Eye (tissue), 1 donor: Measurements from ENCODE around the gene FAHD2B.
A peak's percentile ranks its signal among the peaks of the same experiment; 100 is the strongest.
"Not testable (repeated sequence)": the region's sequence is repeated elsewhere in the genome, so short reads cannot be mapped to it uniquely, and the experiment has no call there.

Source experiments
- DNase-seq: peaks from one replicate; pipeline ENCODE4 v3.0.0-alpha.2; 2015

The FAHD2B gene

DNA sequence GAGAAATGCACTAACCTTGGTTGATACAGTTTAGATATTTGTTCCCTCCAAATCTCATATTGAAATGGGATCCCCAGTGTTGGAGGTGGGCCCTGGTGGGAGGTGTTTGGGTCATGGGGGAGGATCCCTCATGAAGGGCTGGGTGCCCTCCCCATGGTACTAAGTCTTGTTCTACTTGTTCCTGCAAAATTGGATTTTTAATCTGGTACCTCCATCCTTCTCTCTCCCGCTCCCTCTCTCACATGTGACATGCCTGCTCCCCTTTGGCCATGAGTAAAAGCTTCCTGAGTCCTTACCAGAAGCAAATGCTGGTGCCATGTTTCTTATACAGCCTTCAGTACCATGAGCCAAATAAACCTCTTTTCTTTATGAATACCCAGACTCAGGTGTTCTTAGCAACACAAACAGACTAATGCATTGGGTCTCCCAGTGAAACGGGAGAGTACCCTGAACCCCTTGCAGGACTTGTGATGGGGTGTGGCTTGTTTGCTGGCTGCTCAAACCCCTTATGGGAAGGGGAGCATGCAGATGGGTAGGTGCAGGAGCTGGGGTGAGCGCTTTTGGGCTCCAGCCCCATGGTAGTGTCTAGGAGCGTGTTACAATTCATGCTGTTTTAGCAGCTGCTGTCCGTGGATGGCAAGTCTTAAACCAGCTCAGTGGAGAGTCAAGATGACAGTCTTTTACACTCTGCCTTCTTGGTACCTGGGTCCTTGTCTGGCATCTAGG lies 27.2 kb downstream of the FAHD2B start:
- DNase-seq: no peak

- DNase-seq: not testable (repeated sequence)
Measured at GRCh38 chr2:97066030-97066429, 28.7 kb downstream of the FAHD2B start.

DNA sequence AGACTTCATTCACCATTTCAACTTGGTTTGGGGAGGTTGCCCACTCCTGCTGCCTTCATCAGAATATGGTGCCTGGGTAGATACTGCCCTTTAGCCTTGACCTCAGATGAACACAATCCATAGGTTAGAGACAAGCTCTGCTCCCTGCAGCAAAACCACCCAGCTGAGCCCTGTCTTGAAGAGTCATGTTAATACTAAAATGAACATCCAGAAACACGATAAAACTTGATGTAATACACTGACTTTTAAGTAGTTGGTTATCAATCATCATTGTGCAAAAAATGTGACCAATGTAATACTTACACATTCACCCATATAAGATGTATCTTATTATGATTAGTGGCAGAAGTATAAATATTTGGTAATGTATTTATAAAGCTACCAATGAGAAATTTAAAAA lies 32.7 kb downstream of the FAHD2B start:
- DNase-seq: not testable (repeated sequence)

GRCh38 chr2:97059782-97060181 lies 34.9 kb downstream of the FAHD2B start:
- DNase-seq: not testable (repeated sequence)

- DNase-seq: not testable (repeated sequence)
Measured at GRCh38 chr2:97056150-97056549, 38.5 kb downstream of the FAHD2B start.

GRCh38 chr2:97050032-97050431 lies 44.6 kb downstream of the FAHD2B start:
- DNase-seq: not testable (repeated sequence)

DNA sequence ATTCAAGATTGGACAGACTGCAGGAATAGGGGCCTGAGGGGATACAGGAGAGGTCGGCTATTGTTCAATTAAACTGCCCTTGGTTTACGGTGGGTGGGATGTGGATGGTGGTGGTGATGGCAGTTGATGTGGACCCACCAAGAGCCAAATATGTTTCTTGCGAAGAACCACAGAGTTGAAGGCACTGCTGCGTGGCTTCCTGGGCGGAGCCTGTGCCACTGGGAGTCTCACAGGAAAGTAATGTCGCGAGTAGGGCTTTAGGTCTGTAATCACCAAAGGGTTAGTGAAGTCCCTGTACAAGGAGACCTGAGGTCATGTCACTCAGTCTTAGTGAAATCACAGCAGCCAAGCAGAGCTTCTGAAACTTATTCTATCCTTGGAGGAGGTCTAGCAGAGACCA lies 46.2 kb downstream of the FAHD2B start:
- DNase-seq: not testable (repeated sequence)

DNA sequence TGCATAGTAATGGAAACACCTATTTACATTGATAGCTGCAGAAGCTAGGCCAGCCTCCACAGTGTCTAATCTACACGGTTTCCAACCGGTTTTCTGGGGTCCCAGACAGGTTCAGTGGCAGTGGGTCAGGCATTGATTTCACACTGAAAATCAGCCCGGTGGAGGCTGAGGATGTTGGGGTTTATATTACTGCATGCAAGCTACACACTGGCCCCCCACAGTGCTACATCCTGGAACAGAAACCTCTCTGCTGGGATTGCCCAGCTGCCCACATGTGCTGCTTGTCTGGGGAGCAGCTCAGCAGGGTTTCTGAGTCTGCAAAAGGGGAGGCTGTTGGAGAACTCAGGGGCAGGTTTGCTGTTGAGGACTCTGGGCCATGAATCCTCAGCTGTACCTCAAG lies 48.0 kb downstream of the FAHD2B start:
- DNase-seq: not testable (repeated sequence)

GRCh38 chr2:97045895-97046499 lies 48.7 kb downstream of the FAHD2B start:
- peak; percentile 10 for DNase-seq
